Neural progenitor cell (in vitro differentiated cells): Measurements from ENCODE around the gene RPUSD1. TPM values are rescaled to one million over a fixed set of nuclear protein-coding genes. Genes with fewer than 3 reads are reported as not detected.

Source experiments
- DNase-seq: peaks from one replicate; pipeline ENCODE4 v3.0.0-alpha.2; 2016; ENCODE audit warnings: low spot score
- H2AFZ ChIP-seq: fragments of 200-600 bp; sonication (generic); replicated peaks from 2 replicates; pipeline ENCODE4 v1.6.1; 2016; ENCODE audit warnings: antibody characterized with exemption
- H3F3A ChIP-seq: fragments of 200-600 bp; sonication (generic); 2 replicates; pipeline ENCODE4 v1.6.1; 2016; ENCODE audit warnings: antibody characterized with exemption, low read depth
- H3K27ac ChIP-seq: fragments of 200-600 bp; sonication (generic); 2 replicates; pipeline ENCODE4 v1.5.1; 2016; ENCODE audit warnings: mild to moderate bottlenecking
- H3K27me3 ChIP-seq: fragments of 200-600 bp; sonication (generic); 2 replicates; pipeline ENCODE4 v1.6.1; 2016; ENCODE audit warnings: mild to moderate bottlenecking, moderate library complexity
- H3K36me3 ChIP-seq: fragments of 200-600 bp; sonication (generic); 2 replicates; pipeline ENCODE4 v1.5.1; 2016
- H3K4me1 ChIP-seq: fragments of 200-600 bp; sonication (generic); 2 replicates; pipeline ENCODE4 v1.6.1; 2016; ENCODE audit warnings: mixed run types
- H3K4me2 ChIP-seq: fragments of 200-600 bp; sonication (generic); 2 replicates; pipeline ENCODE4 v1.6.1; 2016
- H3K4me3 ChIP-seq: fragments of 200-600 bp; sonication (generic); 2 replicates; pipeline ENCODE4 v1.5.1; 2016
- H3K79me2 ChIP-seq: fragments of 200-600 bp; sonication (generic); 2 replicates; pipeline ENCODE4 v1.6.1; 2016; ENCODE audit warnings: low read depth
- H3K9ac ChIP-seq: fragments of 200-600 bp; sonication (generic); 2 replicates; pipeline ENCODE4 v1.6.1; 2016
- H3K9me3 ChIP-seq: fragments of 200-600 bp; sonication (generic); 2 replicates; pipeline ENCODE4 v1.5.1; 2016; ENCODE audit warnings: low read depth
- H4K20me1 ChIP-seq: fragments of 200-600 bp; sonication (generic); 2 replicates; pipeline ENCODE4 v1.6.1; 2016; ENCODE audit warnings: low read depth
- H3K27ac Mint-ChIP-seq: 3 replicates; pipeline ENCODE4 v1.8.0; 2021; ENCODE audit warnings: mixed read lengths
- H3K27me3 Mint-ChIP-seq: 2 replicates; pipeline ENCODE4 v1.8.0; 2022; ENCODE audit warnings: low read depth, mild to moderate bottlenecking, inconsistent platforms, moderate library complexity, mixed read lengths; ENCODE audit not compliant: insufficient read depth
- H3K36me3 Mint-ChIP-seq: 3 replicates; pipeline ENCODE4 v1.8.0; 2021; ENCODE audit warnings: mixed read lengths
- H3K4me1 Mint-ChIP-seq: 3 replicates; pipeline ENCODE4 v1.8.0; 2021; ENCODE audit warnings: mixed read lengths
- H3K4me3 Mint-ChIP-seq: 3 replicates; pipeline ENCODE4 v1.8.0; 2021; ENCODE audit warnings: mild to moderate bottlenecking, moderate library complexity, mixed read lengths
- H3K9me3 Mint-ChIP-seq: 3 replicates; pipeline ENCODE4 v1.8.0; 2020; ENCODE audit warnings: mixed read lengths
- CTCF ChIP-seq: fragments of 200-600 bp; sonication (generic); IDR thresholded peaks from 2 replicates; pipeline ENCODE4 v1.5.1; 2017; ENCODE audit warnings: antibody characterized with exemption, mild to moderate bottlenecking
- EZH2 ChIP-seq: fragments of 200-600 bp; sonication (generic); IDR thresholded peaks from 2 replicates; pipeline ENCODE4 v1.6.1; 2017; ENCODE audit warnings: antibody characterized with exemption, mild to moderate bottlenecking, moderate library complexity
- EZH2phosphoT487 ChIP-seq: fragments of 200-600 bp; sonication (generic); IDR thresholded peaks from 2 replicates; pipeline ENCODE4 v1.6.1; 2017; ENCODE audit warnings: antibody characterized with exemption
- total RNA-seq: library from RNA; depleted of rRNA; stranded (reverse); fragments of >200 nt; gene quantifications from 2 replicates; pipeline ENCODE4 v1.2.3, GENCODE V29; 2015; ENCODE audit warnings: low replicate concordance

Gene RPUSD1
- total RNA-seq, 1 donor from 2014 or later, result 5.6 TPM

- H3K4me2 ChIP-seq, result no peak overlapping the region
- no peak overlapping the region for H3K9ac ChIP-seq
- H3K9me3 ChIP-seq, result no peaks in the 10 kb centered on the region
- DNase-seq, result no peak
- H3K4me3 Mint-ChIP-seq, result no peak overlapping the region
- H3K27me3 ChIP-seq, result no peaks in the 10 kb centered on the region
- no peaks in the 10 kb centered on the region for H4K20me1 ChIP-seq
- no peaks in the 10 kb centered on the region for H3F3A ChIP-seq
- H2AFZ ChIP-seq, result no peak overlapping the region
- H3K27me3 Mint-ChIP-seq, result peaks cover 2% of the 10 kb centered on the region
- no peaks in the 10 kb centered on the region for H3K36me3 Mint-ChIP-seq
- H3K27ac Mint-ChIP-seq, result no peak overlapping the region
- peaks cover 6% of the 10 kb centered on the region for H3K4me1 ChIP-seq
- H3K4me1 Mint-ChIP-seq, result peaks cover 5% of the 10 kb centered on the region
- no peak overlapping the region for H3K27ac ChIP-seq
- H3K9me3 Mint-ChIP-seq, result no peaks in the 10 kb centered on the region
- TF ChIP-seq EZH2 (no peak), EZH2phosphoT487 (no peak), CTCF (no peak)
- H3K36me3 ChIP-seq, result no peaks in the 10 kb centered on the region
- H3K79me2 ChIP-seq, result no peaks in the 10 kb centered on the region
- H3K4me3 ChIP-seq, result no peak overlapping the region
Measured at GRCh38 chr16:764848-765487, 23.2 kb downstream of the RPUSD1 start.

DNA sequence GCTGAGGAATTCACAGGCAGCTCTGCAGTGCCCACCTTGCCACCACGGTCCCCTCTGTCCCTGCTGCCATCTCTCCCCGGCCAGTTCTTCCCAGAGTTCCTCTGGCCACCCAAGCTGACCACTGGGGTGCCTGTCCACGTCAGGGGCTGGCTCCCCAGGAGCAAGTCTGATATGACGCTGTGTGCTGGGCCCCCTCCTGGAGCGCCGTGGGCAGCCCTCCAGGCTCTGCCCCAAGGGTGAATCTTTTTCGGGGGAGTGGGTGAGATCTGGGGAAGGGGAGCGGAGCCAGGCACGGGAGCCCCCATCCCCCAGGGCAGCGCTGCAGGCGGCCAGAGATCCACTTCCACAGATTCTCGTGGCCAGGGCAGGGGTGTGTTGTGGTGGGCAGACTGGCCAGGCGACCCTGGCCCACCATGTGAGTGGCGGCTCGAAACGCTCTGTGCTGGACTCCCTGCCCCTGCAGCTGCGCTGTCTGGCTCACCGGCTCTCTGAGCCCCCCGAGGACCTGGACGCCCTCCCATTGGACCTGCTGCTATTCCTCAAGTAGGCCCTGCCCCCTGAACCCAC, 23.9 kb downstream of the RPUSD1 start:
- Histone ChIP-seq H3K4me2 (no peak overlapping the region), H3K36me3 (no peaks in the 10 kb centered on the region), H3K4me1 (peaks cover 8% of the 10 kb centered on the region), H3K9me3 (no peaks in the 10 kb centered on the region), H3F3A (peaks cover 6% of the 10 kb centered on the region), H3K4me3 (no peak overlapping the region), H4K20me1 (no peaks in the 10 kb centered on the region), H3K79me2 (no peaks in the 10 kb centered on the region), H2AFZ (no peak overlapping the region), H3K9ac (no peak overlapping the region), H3K27me3 (no peaks in the 10 kb centered on the region), H3K27ac (no peak overlapping the region)
- Mint-ChIP-seq H3K9me3 (no peaks in the 10 kb centered on the region), H3K36me3 (no peaks in the 10 kb centered on the region), H3K4me1 (peaks cover 9% of the 10 kb centered on the region), H3K4me3 (no peak overlapping the region), H3K27ac (peak overlapping the region; percentile 72), H3K27me3 (peaks cover 3% of the 10 kb centered on the region)
- TF ChIP-seq CTCF, result no peak
- no peak for TF ChIP-seq EZH2phosphoT487
- TF ChIP-seq EZH2, result no peak
- no peak for DNase-seq

GRCh38 chr16:763369-764183, 24.6 kb downstream of the RPUSD1 start:
- Histone ChIP-seq H3K9ac (no peak overlapping the region), H3K9me3 (no peaks in the 10 kb centered on the region), H3K27me3 (no peaks in the 10 kb centered on the region), H4K20me1 (no peaks in the 10 kb centered on the region), H3K36me3 (no peaks in the 10 kb centered on the region), H3K79me2 (no peaks in the 10 kb centered on the region), H3K27ac (no peak overlapping the region), H3K4me1 (peaks cover 8% of the 10 kb centered on the region), H3K4me2 (no peak overlapping the region), H3K4me3 (no peak overlapping the region), H3F3A (peaks cover 7% of the 10 kb centered on the region), H2AFZ (no peak overlapping the region)
- H3K9me3 Mint-ChIP-seq, result no peaks in the 10 kb centered on the region
- no peak overlapping the region for H3K4me3 Mint-ChIP-seq
- H3K36me3 Mint-ChIP-seq, result no peaks in the 10 kb centered on the region
- DNase-seq, result no peak
- peaks cover 4% of the 10 kb centered on the region for H3K27me3 Mint-ChIP-seq
- H3K4me1 Mint-ChIP-seq, result peaks cover 9% of the 10 kb centered on the region
- no peak overlapping the region for H3K27ac Mint-ChIP-seq
- TF ChIP-seq CTCF (no peak), EZH2 (no peak), EZH2phosphoT487 (no peak)
